Left ventricle myocardium inferior (tissue), 1 donor: Measurements from ENCODE around the gene HOXD8. TPM values are rescaled to one million over a fixed set of nuclear protein-coding genes. Genes with fewer than 3 reads are reported as not detected.

Experiments
- DNase-seq: peaks from one replicate; pipeline ENCODE4 v3.0.0-alpha.2; 2020
- H3K27ac ChIP-seq: fragments of 200-600 bp; replicated peaks from 2 replicates; pipeline ENCODE4 v1.8.0; 2021
- H3K27me3 ChIP-seq: fragments of 200-600 bp; 2 replicates; pipeline ENCODE4 v1.8.0; 2021; ENCODE audit warnings: low read depth
- H3K36me3 ChIP-seq: fragments of 200-600 bp; 2 replicates; pipeline ENCODE4 v1.8.0; 2021
- H3K4me1 ChIP-seq: fragments of 200-600 bp; 2 replicates; pipeline ENCODE4 v1.8.0; 2021
- H3K4me3 ChIP-seq: fragments of 200-600 bp; 2 replicates; pipeline ENCODE4 v1.8.0; 2021; ENCODE audit warnings: mild to moderate bottlenecking, moderate library complexity
- H3K9me3 ChIP-seq: fragments of 200-600 bp; replicated peaks from 2 replicates; pipeline ENCODE4 v1.8.0; 2021
- intact Hi-C: fragments of 100-400 bp; cut with micrococcal nuclease; formaldehyde crosslinking; loops from one replicate; pipeline ENCODE4 v1.11.0; 2022
- total RNA-seq: library from RNA; stranded (reverse); fragmentation: NEBNext Ultra II Directional; extraction: Animal tissue kit (Norgen Biotek cat#: 25700); gene quantifications from one replicate; pipeline ENCODE4 v1.2.1, GENCODE V29; 2021
- TF ChIP-seq, protein P1 (sequence below): fragments of 200-600 bp; IDR thresholded peaks from 2 replicates; pipeline ENCODE4 v1.8.0; 2021; ENCODE audit warnings: antibody characterized with exemption, mild to moderate bottlenecking, borderline replicate concordance
- donor health status: DM: no; HTN: yes; CAD: no; lungs with severe emphysema.

HOXD8 gene
- total RNA-seq, 1 donor from 2014 or later, result 0.14 TPM

DNA sequence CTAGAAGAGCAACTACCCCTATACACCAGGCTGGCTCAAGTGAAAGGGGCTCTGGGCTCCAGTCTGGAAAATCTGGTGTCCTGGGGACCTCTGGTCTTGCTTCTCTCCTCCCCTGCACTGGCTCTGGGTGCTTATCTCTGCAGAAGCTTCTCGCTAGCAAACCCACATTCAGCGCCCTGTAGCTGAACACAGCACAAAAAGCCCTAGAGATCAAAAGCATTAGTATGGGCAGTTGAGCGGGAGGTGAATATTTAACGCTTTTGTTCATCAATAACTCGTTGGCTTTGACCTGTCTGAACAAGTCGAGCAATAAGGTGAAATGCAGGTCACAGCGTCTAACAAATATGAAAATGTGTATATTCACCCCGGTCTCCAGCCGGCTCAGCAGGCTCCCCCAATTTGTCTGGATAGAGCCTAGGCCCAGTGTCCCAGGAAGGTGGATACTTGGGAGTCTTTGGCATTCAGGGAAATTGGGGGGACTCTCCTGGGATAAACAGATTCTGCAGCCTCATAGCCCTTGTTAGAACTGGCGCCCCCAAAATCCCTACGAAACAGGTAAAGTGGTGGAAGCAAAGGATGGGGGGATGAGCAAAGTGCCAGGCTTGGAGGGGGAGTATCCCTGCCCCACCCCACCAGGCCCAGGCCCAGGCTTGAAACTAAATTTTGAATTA, 19.4 kb downstream of the HOXD8 start:
- no peak for DNase-seq
- no peaks in the 10 kb centered on the region for H3K36me3 ChIP-seq
- intact Hi-C loops, result no loop called here
- no peaks in the 10 kb centered on the region for H3K9me3 ChIP-seq
- H3K27me3 ChIP-seq, result peaks cover 100% of the 10 kb centered on the region
- H3K4me1 ChIP-seq, result peaks cover 10% of the 10 kb centered on the region
- TF ChIP-seq, protein P1, sequence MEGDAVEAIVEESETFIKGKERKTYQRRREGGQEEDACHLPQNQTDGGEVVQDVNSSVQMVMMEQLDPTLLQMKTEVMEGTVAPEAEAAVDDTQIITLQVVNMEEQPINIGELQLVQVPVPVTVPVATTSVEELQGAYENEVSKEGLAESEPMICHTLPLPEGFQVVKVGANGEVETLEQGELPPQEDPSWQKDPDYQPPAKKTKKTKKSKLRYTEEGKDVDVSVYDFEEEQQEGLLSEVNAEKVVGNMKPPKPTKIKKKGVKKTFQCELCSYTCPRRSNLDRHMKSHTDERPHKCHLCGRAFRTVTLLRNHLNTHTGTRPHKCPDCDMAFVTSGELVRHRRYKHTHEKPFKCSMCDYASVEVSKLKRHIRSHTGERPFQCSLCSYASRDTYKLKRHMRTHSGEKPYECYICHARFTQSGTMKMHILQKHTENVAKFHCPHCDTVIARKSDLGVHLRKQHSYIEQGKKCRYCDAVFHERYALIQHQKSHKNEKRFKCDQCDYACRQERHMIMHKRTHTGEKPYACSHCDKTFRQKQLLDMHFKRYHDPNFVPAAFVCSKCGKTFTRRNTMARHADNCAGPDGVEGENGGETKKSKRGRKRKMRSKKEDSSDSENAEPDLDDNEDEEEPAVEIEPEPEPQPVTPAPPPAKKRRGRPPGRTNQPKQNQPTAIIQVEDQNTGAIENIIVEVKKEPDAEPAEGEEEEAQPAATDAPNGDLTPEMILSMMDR, result no peak
- no peak overlapping the region for H3K4me3 ChIP-seq
- H3K27ac ChIP-seq, result no peak overlapping the region

DNA sequence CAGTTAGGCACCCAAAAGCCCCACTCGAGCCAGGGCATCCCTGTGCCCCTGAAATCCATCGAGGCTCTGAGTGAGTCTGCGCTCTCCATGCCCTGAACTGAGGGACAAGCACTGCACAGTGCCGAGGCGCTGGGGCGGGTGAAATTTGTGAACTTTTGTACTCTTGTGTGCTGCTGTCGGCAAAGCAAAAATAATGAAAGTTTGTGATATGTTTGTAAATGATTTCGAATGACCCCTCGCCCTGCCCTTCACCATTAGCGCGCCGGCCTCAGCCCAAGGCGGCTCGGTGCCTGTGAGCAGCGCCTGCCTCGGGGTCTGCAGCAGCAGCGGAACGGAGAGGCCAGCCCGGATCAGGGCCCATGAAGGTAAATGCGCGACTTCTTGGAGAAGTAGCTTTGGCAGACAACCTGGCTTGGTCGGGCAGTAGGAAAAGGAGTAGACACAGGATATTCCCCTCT, 20.0 kb downstream of the HOXD8 start:
- H3K4me1 ChIP-seq, result peaks cover 10% of the 10 kb centered on the region
- H3K4me3 ChIP-seq, result no peak overlapping the region
- H3K36me3 ChIP-seq, result no peaks in the 10 kb centered on the region
- H3K9me3 ChIP-seq, result no peaks in the 10 kb centered on the region
- DNase-seq, result no peak
- peaks cover 100% of the 10 kb centered on the region for H3K27me3 ChIP-seq
- no peak overlapping the region for H3K27ac ChIP-seq
- TF ChIP-seq, protein P1, result no peak
- intact Hi-C loops, result no loop called here

DNA sequence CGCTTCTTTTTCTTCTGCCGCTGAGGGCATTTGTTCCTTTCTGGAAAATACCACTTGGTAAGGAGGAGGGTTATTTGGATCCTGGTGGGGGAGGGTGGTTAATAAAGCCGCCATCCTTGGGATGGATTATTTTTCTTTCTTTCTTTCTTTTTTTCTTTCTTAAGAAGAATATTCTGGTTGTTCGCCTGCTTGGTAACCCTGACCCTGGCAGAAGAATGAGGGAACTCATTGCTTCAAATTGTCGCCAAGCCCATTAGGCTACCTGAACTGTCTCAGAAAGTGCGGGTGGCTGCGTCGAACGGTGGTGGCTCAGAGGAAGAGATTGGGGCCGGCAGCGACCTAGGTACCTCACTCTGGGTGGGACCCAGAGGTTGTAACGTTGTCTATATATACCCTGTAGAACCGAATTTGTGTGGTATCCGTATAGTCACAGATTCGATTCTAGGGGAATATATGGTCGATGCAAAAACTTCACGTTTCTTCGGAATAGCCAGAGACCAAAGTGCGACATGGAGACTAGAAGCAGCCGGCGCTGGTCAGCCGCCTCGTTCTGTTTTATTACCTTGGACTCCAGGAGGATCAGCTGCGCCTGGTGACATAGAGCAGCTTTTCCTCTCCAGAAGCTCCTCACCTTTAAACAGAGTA, 20.6 kb downstream of the HOXD8 start:
- DNase-seq, result no peak
- Histone ChIP-seq H3K4me1 (peaks cover 10% of the 10 kb centered on the region), H3K9me3 (no peaks in the 10 kb centered on the region), H3K4me3 (no peak overlapping the region), H3K36me3 (no peaks in the 10 kb centered on the region), H3K27ac (no peak overlapping the region), H3K27me3 (peaks cover 100% of the 10 kb centered on the region)
- TF ChIP-seq, protein P1, result no peak
- intact Hi-C loops, result no loop called here

DNA sequence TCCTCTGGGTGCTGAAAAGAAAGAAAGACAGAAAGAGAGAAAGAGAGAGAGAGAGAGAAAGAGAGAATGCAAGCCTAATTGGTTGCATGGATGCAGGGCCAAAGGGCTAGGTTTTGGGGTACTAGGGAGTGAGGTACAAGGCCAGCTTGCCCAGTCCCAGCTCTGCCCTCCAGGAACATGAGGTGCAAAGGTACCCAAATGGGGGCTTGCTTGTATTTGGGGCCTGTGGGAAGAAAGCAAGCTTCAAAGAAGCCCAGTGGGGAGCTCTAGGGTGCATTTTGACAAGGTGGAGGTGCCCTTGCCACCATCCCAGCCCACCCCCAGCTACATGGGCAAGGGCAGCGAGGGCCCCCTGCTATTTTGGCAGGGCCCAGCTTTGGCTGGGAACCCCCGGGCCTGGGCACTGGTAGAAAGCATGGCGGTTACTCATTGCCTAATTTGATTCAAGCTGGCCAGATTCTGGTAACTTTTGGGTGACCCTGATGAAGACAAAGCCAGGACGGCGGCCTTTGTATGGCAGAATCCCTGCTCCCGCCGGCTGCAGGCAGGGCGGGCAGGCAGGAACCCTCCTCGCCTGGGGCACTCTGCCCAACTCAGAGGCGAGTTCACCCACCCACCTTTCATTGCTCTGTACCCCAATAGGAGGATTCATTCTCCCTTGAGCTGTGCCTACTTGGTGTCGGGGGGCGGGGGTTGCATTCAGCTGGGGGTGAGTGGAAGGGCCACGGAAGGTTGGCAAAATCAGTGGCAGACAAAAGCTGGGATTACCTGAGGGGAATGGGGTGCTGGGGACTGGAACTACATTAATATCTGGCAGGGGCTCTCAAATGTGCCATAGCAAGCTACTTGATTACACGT, 21.3 kb downstream of the HOXD8 start:
- Histone ChIP-seq H3K9me3 (no peaks in the 10 kb centered on the region), H3K36me3 (no peaks in the 10 kb centered on the region), H3K4me3 (no peak overlapping the region), H3K4me1 (peaks cover 10% of the 10 kb centered on the region), H3K27me3 (peaks cover 100% of the 10 kb centered on the region), H3K27ac (no peak overlapping the region)
- TF ChIP-seq, protein P1, result no peak
- no peak for DNase-seq
- intact Hi-C loops, result no loop called here

DNA sequence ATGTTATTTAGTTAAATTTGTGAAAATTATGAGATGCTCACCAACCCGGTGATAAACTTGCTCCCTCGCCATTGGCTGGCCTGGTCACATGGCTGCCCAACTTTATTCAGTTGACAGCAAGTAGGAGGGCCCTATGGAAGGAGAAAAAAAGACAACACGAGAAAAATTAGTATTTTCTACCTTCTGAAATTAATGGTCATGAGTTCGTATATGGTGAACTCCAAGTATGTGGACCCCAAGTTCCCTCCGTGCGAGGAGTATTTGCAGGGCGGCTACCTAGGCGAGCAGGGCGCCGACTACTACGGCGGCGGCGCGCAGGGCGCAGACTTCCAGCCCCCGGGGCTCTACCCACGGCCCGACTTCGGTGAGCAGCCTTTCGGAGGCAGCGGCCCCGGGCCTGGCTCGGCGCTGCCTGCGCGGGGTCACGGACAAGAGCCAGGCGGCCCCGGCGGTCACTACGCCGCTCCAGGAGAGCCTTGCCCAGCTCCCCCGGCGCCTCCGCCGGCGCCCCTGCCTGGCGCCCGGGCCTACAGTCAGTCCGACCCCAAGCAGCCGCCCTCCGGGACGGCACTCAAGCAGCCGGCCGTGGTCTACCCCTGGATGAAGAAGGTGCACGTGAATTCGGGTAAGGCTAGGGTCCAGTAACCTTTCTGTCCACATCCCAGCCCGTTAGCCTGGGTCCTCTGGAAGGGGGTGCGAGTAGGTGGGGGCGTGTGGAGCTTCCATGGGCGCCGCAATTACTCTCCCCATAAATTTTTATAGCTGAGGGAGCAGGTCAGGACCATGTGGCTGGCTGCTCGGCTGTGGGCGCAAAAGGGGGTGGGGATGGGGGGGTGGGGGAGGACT, 22.2 kb downstream of the HOXD8 start, which contains the start of gene HOXD4:
HOXD4 (plus strand) TSS at position 109 of the 846 bp plus-strand sequence; CDS start at position 193, 84 bp downstream.
- intact Hi-C loops, result no loop called here
- Histone ChIP-seq H3K9me3 (no peaks in the 10 kb centered on the region), H3K4me1 (peaks cover 12% of the 10 kb centered on the region), H3K36me3 (no peaks in the 10 kb centered on the region), H3K27me3 (peaks cover 100% of the 10 kb centered on the region), H3K4me3 (peak within 1 kb of the TSS; percentile 38), H3K27ac (no peak within 1 kb of the TSS)
- DNase-seq, result no peak
- TF ChIP-seq, protein P1, result no peak
